ENCODE results near the gene PROB1.
"Not testable (repeated sequence)": the region's sequence is repeated elsewhere in the genome, so short reads cannot be mapped to it uniquely, and the experiment has no call there.

PROB1 gene

GRCh38 chr5:139377226-139377625 lies 17.7 kb downstream of the PROB1 start:
- no peak for DNase-seq

GRCh38 chr5:139376364-139376763 lies 18.5 kb downstream of the PROB1 start:
- no peak for DNase-seq

- no peak for DNase-seq
Measured at GRCh38 chr5:139374909-139375308, 20.0 kb downstream of the PROB1 start.

GRCh38 chr5:139371482-139372435 lies 23.1 kb downstream of the PROB1 start:
- no peak for DNase-seq

GRCh38 chr5:139369181-139369580 lies 25.7 kb downstream of the PROB1 start:
- DNase-seq, result no peak

GRCh38 chr5:139368613-139369012 lies 26.3 kb downstream of the PROB1 start:
- no peak for DNase-seq

GRCh38 chr5:139364466-139364865 lies 30.4 kb downstream of the PROB1 start:
- no peak for DNase-seq

GRCh38 chr5:139363937-139364336 lies 31.0 kb downstream of the PROB1 start:
- no peak for DNase-seq

GRCh38 chr5:139361835-139362429 lies 33.0 kb downstream of the PROB1 start:
- DNase-seq, result no peak

- DNase-seq, result no peak
Measured at GRCh38 chr5:139360384-139360783, 34.5 kb downstream of the PROB1 start.

GRCh38 chr5:139358064-139358463 lies 36.8 kb downstream of the PROB1 start:
- DNase-seq, result no peak

GRCh38 chr5:139355900-139356299 lies 39.0 kb downstream of the PROB1 start:
- not testable (repeated sequence) for DNase-seq

GRCh38 chr5:139354186-139354585 lies 40.7 kb downstream of the PROB1 start:
- DNase-seq, result no peak

- not testable (repeated sequence) for DNase-seq
Measured at GRCh38 chr5:139347863-139348262, 47.0 kb downstream of the PROB1 start.

- not testable (repeated sequence) for DNase-seq
Measured at GRCh38 chr5:139345442-139345841, 49.5 kb downstream of the PROB1 start.

- DNase-seq, result no peak
Measured at GRCh38 chr5:139344177-139344576, 50.7 kb downstream of the PROB1 start.

GRCh38 chr5:139343476-139343875 lies 51.4 kb downstream of the PROB1 start:
- no peak for DNase-seq

- peak; percentile 70 for DNase-seq
Measured at GRCh38 chr5:139342423-139342723, 52.5 kb downstream of the PROB1 start.

GRCh38 chr5:139341689-139342422 lies 53.0 kb downstream of the PROB1 start, which contains the start of gene PAIP2:
Gene PAIP2 (plus strand): TSS chr5:139341854. CDS start chr5:139363785, 21,931 bp downstream.
- peak; percentile 92 for DNase-seq

GRCh38 chr5:139341187-139341688 lies 53.7 kb downstream of the PROB1 start:
- no peak for DNase-seq

Data from activated gamma-delta T cell (primary cell).